GM21360 (cell line): ENCODE measurements around the gene KDM2B.

Experiments used
- ATAC-seq: cut with Tn5 transposase; IDR thresholded peaks from one replicate; pipeline ENCODE4 v1.9.1; 2021; ENCODE audit warnings: mild to moderate bottlenecking, moderate library complexity; ENCODE audit not compliant: unreplicated experiment

The KDM2B gene

DNA sequence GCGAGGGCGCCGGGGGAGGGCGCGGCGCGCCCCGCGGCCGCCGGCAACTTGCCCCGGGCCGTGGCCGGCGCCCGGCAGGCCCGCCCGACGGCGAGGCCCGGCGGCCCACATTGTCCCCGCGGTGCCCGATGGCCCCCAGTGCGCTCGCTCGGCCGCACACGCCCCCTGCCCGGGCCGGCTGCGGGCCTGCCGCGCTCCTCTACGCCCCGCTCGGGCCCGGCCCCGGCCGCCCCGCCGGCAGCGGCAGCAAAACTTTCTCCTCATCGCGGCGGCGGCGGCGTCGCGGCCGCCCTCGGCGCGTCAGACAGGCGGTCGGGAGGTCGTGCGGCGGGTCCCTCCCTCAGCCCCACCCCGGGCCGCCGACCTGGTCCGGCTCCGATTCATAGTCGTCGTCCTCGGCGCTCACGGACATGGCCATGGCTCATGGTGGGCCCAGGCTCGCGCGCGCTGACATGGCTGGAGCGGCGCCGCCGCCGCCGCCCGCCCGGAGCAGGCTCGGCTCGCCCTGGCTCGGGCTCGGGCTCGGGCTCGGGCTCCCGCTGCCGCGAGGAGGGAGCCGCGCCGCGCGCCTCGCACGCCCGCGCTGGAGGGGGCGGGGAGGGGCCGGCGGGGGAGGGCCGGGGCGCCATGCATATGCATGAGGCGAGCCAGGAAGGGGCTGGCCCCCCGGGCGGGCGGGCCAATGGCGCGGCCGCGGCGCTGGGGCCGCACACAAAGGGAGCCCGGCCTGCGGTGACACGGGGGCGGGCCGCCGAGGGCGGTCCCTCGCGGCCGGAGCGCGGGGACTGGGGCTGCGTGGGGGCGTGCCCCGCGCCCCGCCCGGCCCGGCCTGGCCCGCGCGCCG lies 113.8 kb downstream of the KDM2B start:
- peak; percentile 82 for ATAC-seq

DNA sequence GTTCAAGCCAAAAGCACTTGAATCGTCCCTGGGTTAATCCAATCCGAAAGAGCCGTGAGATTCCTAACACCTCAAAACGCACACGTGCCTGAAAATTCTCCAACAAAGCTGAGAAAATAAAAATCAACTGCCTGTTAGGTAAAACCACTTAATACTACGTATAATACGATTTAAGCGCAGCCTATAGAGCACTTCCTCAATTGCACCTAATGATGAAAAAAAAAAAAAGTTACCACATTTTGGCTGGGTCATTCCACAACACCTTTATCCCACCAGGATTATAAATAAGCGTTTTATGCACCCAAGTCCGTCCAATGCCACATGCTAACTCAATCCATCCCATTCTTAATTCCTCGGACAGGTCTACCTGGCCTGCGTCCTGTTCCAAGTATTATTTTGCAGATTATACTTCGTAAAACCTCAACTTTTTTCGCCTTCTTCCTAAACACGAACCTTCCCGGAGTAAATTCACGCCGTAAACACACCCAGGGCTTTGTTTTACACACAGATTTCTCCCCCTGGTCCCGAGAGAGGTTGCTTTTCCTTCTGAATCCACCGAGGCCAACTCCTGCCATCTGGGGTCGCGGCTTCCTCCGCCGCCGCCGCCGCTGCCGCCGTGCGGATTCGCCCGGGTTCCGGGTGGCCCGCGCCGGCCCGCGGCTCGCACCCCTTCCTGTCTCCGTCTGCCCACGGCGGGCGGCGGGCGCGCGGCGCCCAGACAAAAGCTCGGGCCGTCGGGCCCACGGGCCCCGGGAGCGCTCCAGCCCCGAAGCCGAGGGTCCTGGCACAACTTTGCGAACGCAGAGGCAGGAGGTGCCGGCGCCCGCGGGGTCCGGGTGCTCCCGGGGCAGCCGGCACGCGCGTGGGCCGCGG lies 114.7 kb downstream of the KDM2B start:
- ATAC-seq, result peak; percentile 9

DNA sequence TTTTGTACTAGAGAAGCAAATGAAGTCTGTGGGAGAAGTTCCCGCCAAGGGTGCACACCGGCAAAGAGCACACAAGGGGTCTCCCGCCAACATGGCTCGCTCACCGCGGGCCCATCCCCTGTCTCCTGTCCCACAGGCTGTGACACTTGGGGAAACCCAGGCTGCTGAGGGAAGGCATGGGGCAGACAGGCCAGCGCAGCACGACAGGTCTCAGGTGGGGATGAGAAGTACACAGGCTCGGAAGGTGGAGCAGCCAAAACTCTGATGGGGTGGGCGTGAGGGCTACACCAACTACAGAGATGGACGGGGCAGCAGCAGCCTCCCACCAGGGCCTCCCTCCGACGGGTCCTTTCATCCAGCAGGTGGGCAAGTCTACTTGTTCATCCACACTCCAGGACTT lies 116.5 kb downstream of the KDM2B start:
- ATAC-seq, result no peak

DNA sequence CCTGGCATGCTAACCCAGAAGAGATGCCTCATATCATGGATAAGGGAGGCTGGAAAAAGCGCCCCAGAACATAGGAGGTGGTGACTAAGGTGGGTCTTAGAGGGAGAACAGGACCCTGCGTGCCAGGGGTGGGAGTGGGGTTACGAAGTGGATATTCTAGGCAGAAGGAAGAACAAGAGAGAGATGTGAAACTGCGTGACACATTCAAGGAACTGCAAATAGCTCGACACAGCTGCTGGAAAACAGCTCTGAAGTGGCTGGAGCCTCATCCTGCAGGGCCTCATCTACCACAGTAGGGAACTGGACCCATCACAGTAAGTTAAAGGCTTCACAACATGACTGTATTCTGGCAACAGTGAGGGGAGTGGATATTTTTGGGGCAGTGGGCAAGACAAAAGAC lies 119.8 kb downstream of the KDM2B start:
- no peak for ATAC-seq

DNA sequence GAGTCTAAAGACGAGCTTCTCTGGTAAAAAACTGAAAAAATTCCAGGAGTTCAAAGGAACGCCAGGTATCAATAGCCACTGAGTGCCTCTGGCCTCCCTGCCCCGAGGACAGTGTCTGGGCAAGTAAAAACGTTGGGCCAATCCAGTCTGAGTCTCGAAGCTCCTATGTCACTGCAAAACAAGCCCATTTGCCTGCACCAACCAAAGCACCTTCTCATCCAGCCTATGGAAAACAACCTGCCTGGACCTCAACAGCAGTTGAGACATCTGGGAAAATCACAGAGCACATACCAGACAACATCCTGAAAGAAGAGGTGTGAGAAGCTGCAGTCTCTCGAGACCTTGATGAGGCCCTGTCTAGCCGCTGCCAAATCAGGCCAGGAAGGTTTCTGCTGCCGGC lies 124.3 kb downstream of the KDM2B start:
- ATAC-seq, result no peak

DNA sequence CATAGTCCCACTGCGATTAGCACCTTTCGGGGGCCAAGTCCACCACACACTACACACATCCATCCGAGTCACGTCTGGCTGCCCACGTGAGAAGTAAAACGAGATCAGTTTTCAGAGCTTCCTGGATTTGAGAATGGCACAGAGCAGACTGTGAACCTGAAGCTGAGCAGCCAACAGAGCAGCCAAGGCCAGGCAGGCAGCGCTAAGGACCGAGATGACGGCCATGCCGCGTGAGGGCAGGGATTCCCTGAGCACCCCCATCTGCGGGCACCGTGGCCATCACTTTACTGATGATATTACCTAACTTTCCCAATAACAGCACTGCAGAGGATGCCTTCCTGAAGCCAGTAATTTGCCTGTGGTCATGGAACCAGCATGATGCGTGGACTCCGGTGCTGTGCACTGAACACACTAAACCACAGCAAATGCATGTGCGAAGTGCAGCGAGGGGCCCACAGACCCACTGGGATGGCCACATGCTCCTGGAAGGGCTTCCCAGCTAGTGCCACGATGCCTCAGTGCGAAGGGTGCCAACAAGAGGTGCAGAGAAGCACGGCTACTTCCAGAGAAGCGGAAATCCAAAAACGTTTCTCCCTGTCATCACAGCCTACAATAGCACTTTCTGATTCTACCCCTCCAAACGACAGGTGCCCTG lies 124.9 kb downstream of the KDM2B start:
- no peak for ATAC-seq

DNA sequence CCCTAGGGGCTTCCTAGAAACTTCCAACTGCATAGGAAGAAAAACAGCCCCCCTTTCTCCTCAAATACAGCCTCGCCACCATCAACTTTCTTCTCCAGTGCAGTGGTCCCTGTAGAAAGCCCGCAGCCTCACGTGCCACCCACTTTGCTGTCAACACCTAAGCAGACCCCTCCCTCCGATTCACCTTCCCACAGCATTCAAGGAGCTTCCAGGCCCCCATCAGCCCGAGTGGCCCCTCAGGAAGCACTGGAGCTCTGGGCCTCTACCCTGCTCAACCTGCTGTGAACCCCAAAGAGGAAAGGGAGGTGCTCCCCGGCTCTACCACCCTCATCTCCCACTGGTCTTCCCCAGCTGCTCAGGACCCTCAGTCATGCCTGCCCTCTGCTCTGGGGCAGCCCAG lies 125.9 kb downstream of the KDM2B start:
- ATAC-seq, result no peak

DNA sequence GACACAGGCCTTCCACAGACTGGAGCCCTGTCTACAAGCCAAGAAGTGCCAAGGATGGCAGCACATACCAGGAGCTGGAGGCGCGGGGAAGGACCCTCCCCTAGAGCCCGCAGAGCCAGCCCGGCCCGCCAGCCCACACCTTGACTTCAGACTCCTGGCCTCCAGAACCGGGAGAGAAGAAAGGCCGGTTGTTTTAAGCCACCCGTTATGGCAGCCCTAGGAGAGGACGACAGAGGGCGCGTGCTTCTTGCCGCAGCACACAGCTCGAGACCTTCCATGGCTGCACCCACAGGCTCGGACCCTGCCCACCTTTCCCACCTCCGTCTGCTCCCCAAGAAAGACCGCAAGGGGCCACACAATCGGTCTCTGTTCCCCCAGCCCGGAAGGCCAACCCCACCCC lies 127.2 kb downstream of the KDM2B start:
- ATAC-seq, result no peak

DNA sequence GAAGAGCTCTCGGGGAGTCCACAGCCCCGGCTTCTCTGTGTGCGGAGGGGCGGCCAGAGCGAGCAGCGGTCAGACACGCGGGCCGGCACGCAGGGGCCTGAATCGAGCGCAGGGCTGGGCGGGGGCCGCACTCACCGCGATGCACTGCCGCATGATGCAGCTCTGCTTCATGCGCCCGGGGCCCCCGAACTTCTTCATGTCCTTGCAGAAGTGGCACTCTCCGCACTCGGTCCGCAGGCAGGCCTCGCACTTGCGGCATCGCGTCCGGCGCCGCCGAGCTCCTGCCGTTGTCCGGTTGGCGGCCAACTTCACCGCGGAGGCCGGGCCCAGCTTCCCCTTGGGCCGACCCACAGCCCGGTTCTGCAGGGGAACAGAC lies 127.8 kb downstream of the KDM2B start:
- no peak for ATAC-seq

DNA sequence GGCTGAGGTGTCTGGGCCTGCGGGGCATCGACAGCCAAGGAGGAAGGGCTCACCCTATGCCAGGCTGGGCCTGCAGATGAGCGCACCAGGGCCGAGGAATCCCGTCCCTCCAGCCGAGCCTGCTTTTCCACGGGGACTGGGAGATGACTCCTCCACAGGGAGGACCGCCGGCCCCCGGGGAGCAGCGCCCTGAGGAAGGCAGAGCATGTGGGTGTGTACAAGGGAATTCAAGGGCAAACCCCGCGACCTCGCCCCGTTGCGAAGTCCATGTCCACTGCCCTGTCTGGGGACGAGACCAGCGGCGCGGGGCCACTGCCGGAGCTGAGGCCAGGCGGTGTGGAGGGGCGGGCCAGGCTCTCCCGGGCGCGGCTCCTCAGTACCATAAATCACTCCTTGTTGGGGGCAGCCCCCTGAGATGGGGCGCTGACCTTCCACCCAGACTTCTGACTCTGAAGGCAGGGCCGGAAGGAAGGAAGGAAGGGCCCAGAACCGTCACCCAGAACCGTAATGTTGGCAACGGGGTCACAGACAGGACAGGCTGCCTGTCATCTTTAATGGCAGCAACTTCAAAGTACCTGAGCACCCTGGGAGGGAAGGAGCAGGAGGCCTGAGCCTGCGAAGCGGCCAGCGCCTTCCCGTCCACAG lies 128.4 kb downstream of the KDM2B start:
- no peak for ATAC-seq

DNA sequence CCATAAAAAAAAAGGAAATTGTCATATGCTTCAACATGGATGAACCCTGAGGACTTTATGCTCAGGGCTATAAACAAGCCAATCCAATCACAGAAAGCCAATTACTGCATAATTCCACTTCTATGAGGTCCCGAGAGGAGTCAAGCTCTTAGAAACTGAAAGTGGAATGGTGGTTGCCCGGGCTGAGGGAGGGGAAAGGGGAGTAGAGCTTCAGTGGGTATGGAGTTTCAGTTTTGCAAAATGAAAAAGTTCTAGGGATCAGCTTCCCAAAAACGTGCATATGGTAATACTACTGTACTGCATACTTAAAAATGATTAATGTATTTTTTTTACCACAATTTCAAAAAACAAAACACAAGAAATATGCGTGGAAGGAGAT lies 128.9 kb downstream of the KDM2B start:
- no peak for ATAC-seq

DNA sequence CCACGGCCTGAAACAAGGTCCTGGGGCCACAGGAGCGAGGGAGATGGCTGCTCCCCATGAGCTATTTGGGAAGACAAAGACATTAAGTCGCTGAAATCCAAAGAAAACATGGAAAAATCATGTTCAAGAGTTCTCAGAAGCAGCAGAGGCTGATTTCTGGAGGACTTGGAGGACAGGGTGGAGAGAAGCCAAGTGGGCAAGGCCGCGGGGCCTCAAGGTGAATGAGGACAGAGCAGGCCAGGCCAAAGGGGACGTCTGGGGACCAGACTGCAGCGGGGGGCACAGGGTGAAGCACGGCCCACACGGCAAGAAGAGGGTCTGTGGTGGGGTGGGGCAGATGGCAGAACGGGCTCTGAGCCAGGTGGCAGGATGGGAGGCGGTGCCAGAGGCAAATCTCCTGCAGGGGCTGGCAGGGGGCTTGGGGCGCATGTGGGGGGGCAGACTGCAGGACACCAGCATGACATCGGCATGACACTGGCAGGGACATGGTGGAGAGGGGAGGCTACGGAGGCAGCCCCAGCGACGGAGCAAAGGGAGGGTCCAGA lies 132.0 kb downstream of the KDM2B start:
- ATAC-seq, result no peak

DNA sequence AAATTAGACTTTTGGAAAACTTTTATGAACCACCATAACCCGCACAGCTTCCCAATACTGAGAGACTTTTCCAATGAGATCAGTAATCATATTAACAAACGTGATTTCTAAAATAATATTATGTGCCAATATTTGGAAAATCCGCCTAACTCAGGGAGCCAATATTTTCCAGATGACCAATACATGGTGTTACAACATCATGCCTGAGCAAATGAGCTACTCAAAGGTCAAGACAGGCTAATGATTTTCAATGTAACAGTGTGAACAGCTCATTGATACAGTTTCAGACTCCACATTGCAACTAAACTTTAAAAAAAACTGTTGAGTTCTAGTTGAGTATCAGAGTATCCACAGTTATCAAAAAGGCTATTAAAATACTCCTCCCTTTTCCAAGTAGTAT lies 134.1 kb downstream of the KDM2B start:
- no peak for ATAC-seq

DNA sequence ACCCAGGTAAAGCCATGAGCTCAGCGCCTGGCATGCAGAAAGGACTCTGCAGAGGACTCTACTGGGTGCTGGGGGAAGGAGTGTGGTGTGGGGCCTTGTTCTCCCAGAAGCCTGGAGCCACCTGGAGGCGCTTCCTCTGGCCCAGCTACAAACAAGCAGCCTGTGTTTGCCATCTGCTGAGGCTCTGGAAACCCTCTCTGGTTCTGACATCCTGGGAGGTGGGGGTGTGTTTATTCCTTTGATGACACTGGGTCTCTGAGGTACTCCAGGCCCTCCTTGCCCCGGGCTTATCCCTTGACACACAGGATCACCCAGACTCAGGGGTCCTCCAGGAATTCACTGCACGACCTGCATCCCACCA lies 136.0 kb downstream of the KDM2B start:
- ATAC-seq, result no peak

DNA sequence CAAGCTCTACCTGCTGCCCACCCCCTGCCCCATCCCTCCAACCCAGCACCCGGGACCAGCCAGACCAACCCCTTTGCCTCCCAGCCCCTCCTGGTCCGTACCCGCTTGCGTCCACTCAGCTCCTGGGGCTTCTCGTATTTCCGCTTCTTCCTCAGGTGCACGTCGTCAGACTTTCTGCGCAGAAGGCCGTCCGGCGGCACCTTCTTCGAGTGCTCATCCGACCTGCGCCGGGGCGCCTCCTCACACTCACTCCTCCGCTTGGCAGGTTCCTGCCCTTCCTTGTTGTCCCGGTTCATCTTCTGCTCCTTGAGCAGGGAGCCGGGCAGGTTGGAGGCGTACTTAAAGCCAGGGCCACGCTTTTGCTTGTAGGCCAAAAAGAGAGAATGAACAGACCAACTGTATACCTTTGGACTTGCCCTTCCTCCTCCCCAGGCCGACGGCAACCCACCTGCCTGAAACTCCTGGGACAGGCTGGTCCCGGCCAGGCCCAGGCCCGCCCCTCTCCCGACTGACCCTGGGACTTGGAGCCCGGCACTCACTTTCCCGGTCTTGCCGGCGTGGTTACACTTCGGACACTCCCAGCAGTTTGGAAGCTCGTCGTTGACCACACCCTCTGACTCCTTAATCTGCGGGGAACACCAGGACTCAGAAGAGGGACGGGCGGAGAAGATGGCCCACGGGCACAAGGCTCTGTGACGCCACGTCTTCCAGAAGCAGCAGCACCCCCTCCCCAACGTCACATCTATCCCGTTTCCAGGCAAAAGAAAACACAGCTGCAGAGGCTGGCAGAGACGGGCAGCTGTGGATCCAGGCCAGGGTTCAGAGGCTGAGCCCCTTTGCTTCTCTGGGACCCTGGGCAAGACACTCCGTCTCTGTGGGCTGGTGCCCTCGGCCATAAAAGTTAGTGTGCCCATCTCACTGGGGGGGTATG lies 136.6 kb downstream of the KDM2B start:
- no peak for ATAC-seq

DNA sequence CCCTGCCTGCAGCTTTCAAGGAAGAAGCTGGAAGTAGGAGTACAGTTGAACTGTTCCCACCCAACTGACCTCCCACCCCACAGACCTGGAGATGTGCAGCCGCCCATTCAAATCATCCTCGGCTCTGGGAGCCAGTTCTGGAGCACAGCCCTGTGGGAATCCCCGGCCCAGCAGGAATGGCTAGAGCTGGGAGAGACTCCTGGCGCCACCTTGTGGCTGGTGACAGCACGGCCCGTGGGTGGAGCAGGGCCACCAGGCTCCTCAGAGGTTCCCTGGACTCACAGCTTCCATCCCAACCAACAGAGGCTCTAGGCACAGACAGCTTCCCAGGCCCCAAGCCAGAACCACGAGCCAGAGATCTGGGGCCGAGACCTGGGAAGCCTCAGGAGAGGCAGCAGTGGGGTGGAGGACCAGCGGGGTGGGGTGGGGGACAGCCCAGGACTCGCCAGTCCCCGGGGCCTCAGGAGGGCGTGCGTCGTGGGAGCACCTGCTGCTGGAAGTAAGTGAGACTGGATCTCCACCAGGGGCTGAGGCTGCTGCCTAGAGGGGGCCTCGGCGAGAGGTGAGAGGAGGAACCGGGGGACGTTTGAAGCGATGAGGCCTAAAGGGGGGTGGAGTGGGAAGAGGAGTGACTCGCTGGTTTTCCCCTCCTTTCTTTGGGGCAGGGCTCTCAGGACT lies 137.5 kb downstream of the KDM2B start:
- no peak for ATAC-seq

DNA sequence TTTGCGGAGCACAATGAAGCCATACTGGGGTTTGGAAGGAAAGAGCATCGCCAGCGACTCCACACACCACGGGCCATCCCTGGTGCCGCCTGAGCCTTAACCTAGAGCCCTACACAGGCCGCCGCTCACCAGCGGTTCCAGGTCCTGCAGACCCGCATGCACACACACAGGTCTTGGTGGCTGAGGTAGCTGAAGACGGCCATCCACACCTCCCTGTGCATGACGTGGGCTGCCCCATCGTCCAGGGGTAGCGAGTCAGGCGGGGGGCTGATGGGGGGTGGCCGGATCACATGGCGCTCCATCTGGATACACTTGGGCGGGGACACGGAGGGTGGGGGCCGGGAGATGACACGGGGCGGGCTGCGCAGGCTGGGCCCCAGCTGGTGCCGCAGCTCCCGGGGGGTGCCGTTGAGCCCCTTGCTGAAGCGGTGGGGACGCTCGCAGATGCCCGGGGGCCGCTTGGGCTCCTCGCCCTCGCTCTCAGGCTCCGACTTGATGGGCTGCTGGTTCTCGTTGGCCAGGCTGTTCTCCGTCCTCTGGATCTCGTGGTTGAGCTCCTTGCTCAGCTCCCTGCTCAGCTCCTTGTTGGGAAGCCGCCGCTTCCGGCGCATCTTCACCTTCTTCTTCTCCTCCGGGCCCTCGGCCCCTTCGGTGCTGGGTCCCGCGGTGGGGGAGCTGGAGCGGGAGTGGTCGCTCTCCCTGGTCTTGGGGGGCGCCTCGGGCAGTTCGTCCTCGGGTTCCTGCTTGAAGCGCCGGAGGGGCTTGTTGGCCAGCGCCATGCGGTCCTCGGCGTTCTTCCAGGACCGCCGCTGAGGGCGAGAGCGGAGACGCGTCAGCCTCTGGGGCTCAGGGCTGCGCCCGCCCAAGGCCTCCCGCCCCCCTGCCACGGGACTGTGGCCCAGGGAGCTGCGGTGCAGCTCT lies 138.5 kb downstream of the KDM2B start:
- no peak for ATAC-seq

DNA sequence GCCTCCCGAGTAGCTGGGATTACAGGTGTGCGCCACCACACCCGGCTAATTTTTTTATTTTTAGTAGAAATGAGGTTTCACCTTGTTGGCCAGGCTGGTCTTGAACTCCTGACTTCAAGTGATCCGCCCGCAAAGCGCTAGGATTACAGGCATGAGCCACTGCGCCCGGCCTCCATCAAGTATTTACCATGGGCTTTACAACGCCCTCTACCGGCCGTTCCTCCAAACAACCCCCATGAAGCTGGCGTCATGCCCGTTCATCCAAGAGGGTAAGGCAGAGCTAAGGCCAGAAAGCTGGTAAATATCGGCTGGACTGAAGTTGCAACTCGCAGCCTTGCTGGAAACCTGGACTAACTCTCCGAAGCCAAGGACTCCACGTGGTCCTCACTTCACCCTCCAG lies 139.3 kb downstream of the KDM2B start:
- no peak for ATAC-seq
